Panc1 (cell line): ENCODE results near the gene RNMT.

Experiments used
- CTCF ChIP-seq: fragments of 450-650 bp; IDR thresholded peaks from 2 replicates; pipeline ENCODE4 v1.5.1; 2017; ENCODE audit warnings: mild to moderate bottlenecking
- POLR2AphosphoS5 ChIP-seq: IDR thresholded peaks from 2 replicates; pipeline ENCODE4 v1.6.1; 2012; ENCODE audit warnings: mild to moderate bottlenecking, low read depth, low read length, moderate library complexity
- REST ChIP-seq, 2 experiments: IDR thresholded peaks; 2 replicates each; pipeline ENCODE4 v1.6.1; 2011 to 2012; ENCODE audit warnings: low read depth in 2 of 2, control low read depth in 1 of 2, low read length in 1 of 2, mild to moderate bottlenecking in 1 of 2, moderate library complexity in 1 of 2; ENCODE audit not compliant: insufficient read depth in 1 of 2
- SIN3A ChIP-seq: IDR thresholded peaks from 2 replicates; pipeline ENCODE4 v1.6.1; 2012; ENCODE audit warnings: low read depth, mild to moderate bottlenecking, low read length, moderate library complexity, borderline replicate concordance; ENCODE audit not compliant: insufficient read depth

GRCh38 chr18:13800505-13801259, 74.2 kb downstream of the RNMT start:
- TF ChIP-seq CTCF (peak; percentile 88), REST (IDR thresholded peaks at IDR 0.05; ENCODE audit: insufficient read depth in 1 of 2, low read depth in 2 of 2, low read length in 1 of 2) (no peak), POLR2AphosphoS5 (no peak), SIN3A (no peak)
